CD14-positive monocyte (primary cell): Measurements from ENCODE around the gene LRCH1. TPM values are rescaled to one million over a fixed set of nuclear protein-coding genes. Genes with fewer than 3 reads are reported as not detected.
A peak's percentile ranks its signal among the peaks of the same experiment; 100 is the strongest.
"Not testable (repeated sequence)": the region's sequence is repeated elsewhere in the genome, so short reads cannot be mapped to it uniquely, and the experiment has no call there.

ENCODE experiments used
- DNase-seq, 3 donors: peaks; one replicate each; pipeline ENCODE4 v3.0.0-alpha.2; 2011 to 2022
- H2AFZ ChIP-seq: 2 replicates; pipeline ENCODE4 v1.6.0; 2012; ENCODE audit warnings: mild to moderate bottlenecking, low read depth, low read length, inconsistent platforms; ENCODE audit not compliant: insufficient read depth, poor library complexity, severe bottlenecking
- H3K27ac ChIP-seq, 2 donors: 1 replicate in 1 of 2; 2 replicates in 1 of 2; pipeline ENCODE4 v1.5.1; 2012 to 2013; ENCODE audit warnings: low read length in 2 of 2, control low read depth in 1 of 2, inconsistent platforms in 1 of 2, low read depth in 1 of 2, mild to moderate bottlenecking in 1 of 2
- H3K27me3 ChIP-seq, 2 donors: one replicate each; pipeline versions ENCODE4 v1.6.0 to v1.6.1; 2011 to 2013; ENCODE audit warnings: low read length in 2 of 2; ENCODE audit not compliant: control insufficient read depth in 2 of 2, insufficient read depth in 2 of 2
- H3K36me3 ChIP-seq, 2 donors: replicated peaks in 1 of 2; 1 replicate in 1 of 2; 2 replicates in 1 of 2; pipeline versions ENCODE4 v1.5.1 to v1.6.1; 2012 to 2013; ENCODE audit warnings: low read length in 2 of 2, control low read depth in 1 of 2, inconsistent platforms in 1 of 2, mild to moderate bottlenecking in 1 of 2; ENCODE audit not compliant: insufficient read depth in 2 of 2, control insufficient read depth in 1 of 2
- H3K4me1 ChIP-seq, 2 donors: 1 replicate in 1 of 2; 2 replicates in 1 of 2; pipeline versions ENCODE4 v1.5.1 to v1.6.1; 2012 to 2013; ENCODE audit warnings: low read length in 2 of 2, control low read depth in 1 of 2, inconsistent platforms in 1 of 2, mild to moderate bottlenecking in 1 of 2, moderate library complexity in 1 of 2; ENCODE audit not compliant: insufficient read depth in 2 of 2, control insufficient read depth in 1 of 2
- H3K4me2 ChIP-seq: replicated peaks from 2 replicates; pipeline ENCODE3; 2012; ENCODE audit warnings: low read length, moderate library complexity, mild to moderate bottlenecking; ENCODE audit not compliant: poor library complexity, severe bottlenecking; ENCODE audit errors: extremely low read depth
- H3K4me3 ChIP-seq, 3 experiments: fragments of 200-600 bp in 1 of 3; sonication (generic) in 1 of 3; replicated peaks in 1 of 3; 1 replicate in 2 of 3; 2 replicates in 1 of 3; pipeline ENCODE4 v1.5.1; 2011 to 2013; ENCODE audit warnings: low read length in 3 of 3, mild to moderate bottlenecking in 3 of 3, control low read depth in 2 of 3, low read depth in 2 of 3, inconsistent platforms in 1 of 3, moderate library complexity in 1 of 3
- H3K79me2 ChIP-seq: 2 replicates; pipeline ENCODE4 v1.6.0; 2012; ENCODE audit warnings: mild to moderate bottlenecking, control low read depth, inconsistent platforms, low read length, moderate library complexity; ENCODE audit not compliant: insufficient read depth
- H3K9ac ChIP-seq: 2 replicates; pipeline ENCODE4 v1.6.0; 2017; ENCODE audit warnings: low read length, mild to moderate bottlenecking; ENCODE audit not compliant: insufficient read depth, poor library complexity, severe bottlenecking
- H3K9me3 ChIP-seq, 2 donors: replicated peaks in 1 of 2; 1 replicate in 1 of 2; 2 replicates in 1 of 2; pipeline versions ENCODE4 v1.5.1 to v1.6.1; 2012 to 2013; ENCODE audit warnings: low read length in 2 of 2, control low read depth in 1 of 2; ENCODE audit not compliant: control insufficient read depth in 1 of 2, insufficient read depth in 1 of 2
- H4K20me1 ChIP-seq: 2 replicates; pipeline ENCODE4 v1.6.0; 2012; ENCODE audit warnings: mild to moderate bottlenecking, low read length, control low read depth, moderate library complexity; ENCODE audit not compliant: insufficient read depth
- H3K27ac Mint-ChIP-seq, 7 donors: one replicate each; pipeline ENCODE4 v1.8.0; 2020; ENCODE audit warnings: mild to moderate bottlenecking in 7 of 7, mixed read lengths in 7 of 7, moderate library complexity in 6 of 7, inconsistent platforms in 2 of 7
- H3K27me3 Mint-ChIP-seq, 3 donors: one replicate each; pipeline ENCODE4 v1.8.0; 2021 to 2022; ENCODE audit warnings: low read depth in 3 of 3, mild to moderate bottlenecking in 3 of 3, mixed read lengths in 3 of 3, moderate library complexity in 3 of 3, inconsistent platforms in 1 of 3
- H3K36me3 Mint-ChIP-seq, 2 donors: one replicate each; pipeline ENCODE4 v1.8.0; 2020; ENCODE audit warnings: mixed read lengths in 2 of 2, inconsistent platforms in 1 of 2, mild to moderate bottlenecking in 1 of 2
- H3K4me1 Mint-ChIP-seq: one replicate; pipeline ENCODE4 v1.8.0; 2020; ENCODE audit warnings: mild to moderate bottlenecking, mixed read lengths
- H3K4me3 Mint-ChIP-seq, 2 donors: one replicate each; pipeline ENCODE4 v1.8.0; 2020; ENCODE audit warnings: mild to moderate bottlenecking in 2 of 2, mixed read lengths in 2 of 2, moderate library complexity in 1 of 2
- H3K9me3 Mint-ChIP-seq, 7 donors: one replicate each; pipeline ENCODE4 v1.8.0; 2020 to 2022; ENCODE audit warnings: mixed read lengths in 7 of 7, mild to moderate bottlenecking in 6 of 7, moderate library complexity in 6 of 7, inconsistent platforms in 2 of 7
- WGBS: methylation state at CpG from one replicate; pipeline ENCODE4 v1.1.5; 2013; ENCODE audit warnings: missing lambda C conversion rate; ENCODE audit not compliant: insufficient coverage; 5-methylcytosine and 5-hydroxymethylcytosine counted together
- intact Hi-C, 2 donors: fragments of 100-400 bp; cut with micrococcal nuclease; formaldehyde crosslinking; loops; one replicate each; pipeline versions ENCODE4 v1.15.0 to v1.15.1; 2023
- polyA plus RNA-seq, 3 donors: library from polyadenylated mRNA; depleted of rRNA in 1 of 3; unstranded in 2 of 3; stranded (reverse) in 1 of 3; fragments of 300-500 nt in 2 of 3; fragments of >200 nt in 1 of 3; fragmentation: Illumina TruSeq in 2 of 3; gene quantifications; 1 replicate in 2 of 3; 2 replicates in 1 of 3; pipeline ENCODE4 v1.2.3, GENCODE V29; 2012 to 2021
- TF ChIP-seq, protein P1 (sequence below): fragments of 200-600 bp; IDR thresholded peaks from one replicate; pipeline ENCODE4 v1.8.0; 2022; ENCODE audit warnings: antibody characterized with exemption, mild to moderate bottlenecking

The LRCH1 gene
- polyA plus RNA-seq, 3 donors: 0.88 to 7.1 (median 2.1) TPM

DNA sequence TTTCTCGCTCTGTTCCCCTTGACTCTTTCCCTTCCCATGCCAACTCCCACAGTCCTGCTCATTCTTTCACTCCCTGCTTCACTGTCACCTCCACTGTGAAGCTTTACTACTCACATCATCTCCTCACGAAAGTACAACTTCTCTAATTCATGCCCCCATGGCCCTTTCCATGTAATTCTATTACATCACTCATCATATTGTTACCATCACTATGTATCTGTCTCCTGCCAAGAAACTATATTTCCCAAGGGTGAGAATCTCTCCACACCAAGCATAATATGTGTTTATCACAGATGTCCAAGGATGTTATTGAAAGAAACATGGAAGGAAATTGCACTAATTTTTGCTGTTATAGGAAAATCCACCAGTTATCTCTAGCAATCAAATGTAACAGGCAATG is 37.2 kb upstream of the LRCH1 start:
- TF ChIP-seq, protein P1, sequence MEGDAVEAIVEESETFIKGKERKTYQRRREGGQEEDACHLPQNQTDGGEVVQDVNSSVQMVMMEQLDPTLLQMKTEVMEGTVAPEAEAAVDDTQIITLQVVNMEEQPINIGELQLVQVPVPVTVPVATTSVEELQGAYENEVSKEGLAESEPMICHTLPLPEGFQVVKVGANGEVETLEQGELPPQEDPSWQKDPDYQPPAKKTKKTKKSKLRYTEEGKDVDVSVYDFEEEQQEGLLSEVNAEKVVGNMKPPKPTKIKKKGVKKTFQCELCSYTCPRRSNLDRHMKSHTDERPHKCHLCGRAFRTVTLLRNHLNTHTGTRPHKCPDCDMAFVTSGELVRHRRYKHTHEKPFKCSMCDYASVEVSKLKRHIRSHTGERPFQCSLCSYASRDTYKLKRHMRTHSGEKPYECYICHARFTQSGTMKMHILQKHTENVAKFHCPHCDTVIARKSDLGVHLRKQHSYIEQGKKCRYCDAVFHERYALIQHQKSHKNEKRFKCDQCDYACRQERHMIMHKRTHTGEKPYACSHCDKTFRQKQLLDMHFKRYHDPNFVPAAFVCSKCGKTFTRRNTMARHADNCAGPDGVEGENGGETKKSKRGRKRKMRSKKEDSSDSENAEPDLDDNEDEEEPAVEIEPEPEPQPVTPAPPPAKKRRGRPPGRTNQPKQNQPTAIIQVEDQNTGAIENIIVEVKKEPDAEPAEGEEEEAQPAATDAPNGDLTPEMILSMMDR: no peak
- no peak overlapping the region for H3K4me2 ChIP-seq

DNA sequence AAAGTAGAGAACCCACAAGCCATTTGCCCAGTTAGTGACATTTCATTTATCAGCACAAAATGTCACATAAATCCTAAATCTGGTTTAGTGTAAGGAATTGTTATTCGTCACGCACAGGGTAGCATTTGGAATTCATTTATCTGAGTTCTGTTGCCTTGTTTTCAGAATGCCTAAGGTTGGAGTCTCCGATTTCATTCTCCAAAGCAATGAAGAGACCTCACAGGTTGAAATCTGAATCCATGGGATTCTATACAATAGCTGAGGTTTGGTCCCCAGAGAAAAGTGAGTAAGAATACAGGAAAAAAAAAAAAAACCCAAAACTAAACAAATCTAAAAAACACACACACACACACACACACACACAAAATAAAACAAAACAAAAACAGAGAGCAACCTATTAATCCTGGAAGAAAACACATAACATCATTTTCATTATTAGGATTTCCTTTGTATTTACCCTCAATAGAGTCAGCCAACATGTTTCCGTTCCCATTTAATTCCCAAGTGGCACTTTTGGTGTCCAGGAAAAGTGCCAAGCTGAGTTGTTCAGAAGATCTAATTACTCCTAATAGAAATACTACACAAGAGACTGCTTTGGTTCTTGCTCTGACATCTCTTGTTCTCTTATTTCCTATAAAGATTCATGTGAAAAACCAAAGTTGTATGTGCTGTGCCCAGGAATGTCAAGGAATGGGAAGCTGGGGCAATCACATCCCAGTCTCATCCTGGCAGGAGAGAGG is 36.2 kb upstream of the LRCH1 start:
- no peaks in the 10 kb centered on the region for H4K20me1 ChIP-seq
- Mint-ChIP-seq H3K27me3 (peaks cover 2 to 18% (median 4%) of the 10 kb centered on the region in 3 donors), H3K27ac (no peak overlapping the region), H3K9me3 (peaks cover 0 to 5% (median 4%) of the 10 kb centered on the region in 7 donors), H3K36me3 (no peaks in the 10 kb centered on the region), H3K4me1 (peaks cover 11% of the 10 kb centered on the region), H3K4me3 (no peak overlapping the region)
- TF ChIP-seq, protein P1: no peak
- H3K4me2 ChIP-seq: no peak overlapping the region
- intact Hi-C loops: no loop called here
- H3K4me3 ChIP-seq: no peak overlapping the region
- H2AFZ ChIP-seq: no peak overlapping the region
- WGBS: 100% methylated on average over 1 of the region's 4 CpGs
- H3K4me1 ChIP-seq: peaks cover 5 to 8% of the 10 kb centered on the region in 2 donors
- H3K36me3 ChIP-seq: no peaks in the 10 kb centered on the region
- peaks cover 3% of the 10 kb centered on the region in 2 donors for H3K27me3 ChIP-seq
- DNase-seq: no peak
- no peak overlapping the region for H3K9ac ChIP-seq
- H3K79me2 ChIP-seq: no peaks in the 10 kb centered on the region
- H3K27ac ChIP-seq: no peak overlapping the region
- no peaks in the 10 kb centered on the region for H3K9me3 ChIP-seq

More for the DNA sequence above, 37.2 kb upstream of the LRCH1 start:
- intact Hi-C loops: no loop called here
- 70% methylated on average over 1 of the region's 2 CpGs for WGBS
- Histone ChIP-seq H3K27ac (no peak overlapping the region), H3K4me1 (peaks cover 5 to 8% of the 10 kb centered on the region in 2 donors), H2AFZ (no peak overlapping the region), H3K9me3 (no peaks in the 10 kb centered on the region), H4K20me1 (no peaks in the 10 kb centered on the region), H3K4me3 (no peak overlapping the region), H3K27me3 (peaks cover 3 to 6% of the 10 kb centered on the region in 2 donors), H3K79me2 (no peaks in the 10 kb centered on the region), H3K9ac (no peak overlapping the region), H3K36me3 (no peaks in the 10 kb centered on the region)
- no peak for DNase-seq
- Mint-ChIP-seq H3K9me3 (no peaks in the 10 kb centered on the region), H3K4me3 (no peak overlapping the region), H3K36me3 (no peaks in the 10 kb centered on the region), H3K27ac (no peak overlapping the region), H3K4me1 (peaks cover 10% of the 10 kb centered on the region), H3K27me3 (peaks cover 2 to 18% (median 4%) of the 10 kb centered on the region in 3 donors)

DNA sequence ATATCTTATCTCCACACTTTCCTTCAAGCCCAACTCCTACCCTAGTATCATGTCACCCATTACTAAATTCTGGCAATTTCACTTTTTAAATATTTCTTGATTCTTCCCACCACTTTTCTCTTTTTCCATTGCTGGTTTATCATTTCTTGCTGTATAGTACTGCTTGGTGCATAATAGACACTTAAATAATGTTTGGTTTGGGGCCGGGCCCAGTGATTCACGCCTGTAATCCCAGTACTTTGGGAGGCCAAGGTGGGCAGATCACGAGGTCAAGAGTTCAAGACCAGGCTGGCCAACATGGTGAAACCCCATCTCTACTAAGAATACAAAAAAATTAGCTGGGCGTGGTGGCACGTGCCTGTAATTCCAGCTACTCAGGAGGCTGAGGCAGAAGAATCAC is 35.2 kb upstream of the LRCH1 start:
- H3K4me3 ChIP-seq, H3K9ac ChIP-seq, H4K20me1 ChIP-seq, H2AFZ ChIP-seq, DNase-seq, H3K36me3 ChIP-seq, H3K79me2 ChIP-seq, H3K36me3 Mint-ChIP-seq, H3K9me3 Mint-ChIP-seq, intact Hi-C loops, H3K4me2 ChIP-seq, H3K27ac ChIP-seq, H3K27me3 ChIP-seq, H3K4me1 ChIP-seq, H3K4me3 Mint-ChIP-seq, H3K9me3 ChIP-seq: not testable (repeated sequence)
- Mint-ChIP-seq H3K27ac (peak overlapping the region in 1 of 7 donors; percentile 27), H3K27me3 (peaks cover 0 to 10% (median 4%) of the 10 kb centered on the region in 3 donors), H3K4me1 (peaks cover 16% of the 10 kb centered on the region)
- 90% methylated on average over 2 of the region's 5 CpGs for WGBS
